Measurements from ENCODE around the gene IDH3A.

GRCh38 chr15:78168608-78169007 is 19.4 kb downstream of the IDH3A start:
- TF ChIP-seq TOX (CRISPR knock-in tag; IDR thresholded peaks at IDR 0.05; ENCODE audit: borderline replicate concordance) (no peak), ESRRG (CRISPR knock-in tag; IDR thresholded peaks at IDR 0.05) (no peak), GLIS3 (CRISPR knock-in tag; IDR thresholded peaks at IDR 0.05) (no peak), TSHZ2 (CRISPR knock-in tag; IDR thresholded peaks at IDR 0.05) (no peak), ZNF70 (CRISPR knock-in tag; IDR thresholded peaks at IDR 0.05) (no peak), ZC3H10 (CRISPR knock-in tag; IDR thresholded peaks at IDR 0.05) (no peak), OSR1 (CRISPR knock-in tag; IDR thresholded peaks at IDR 0.05) (no peak), ARNTL (CRISPR knock-in tag; IDR thresholded peaks at IDR 0.05; ENCODE audit: borderline replicate concordance, low read depth) (no peak), TCF4 (CRISPR knock-in tag; IDR thresholded peaks at IDR 0.05; ENCODE audit: borderline replicate concordance) (no peak), SNAI2 (CRISPR knock-in tag; IDR thresholded peaks at IDR 0.05) (no peak), ZFP3 (CRISPR knock-in tag; IDR thresholded peaks at IDR 0.05) (no peak)

Data from SK-N-SH treated with all-trans-retinoic acid at 6 μM for 48 hours (cell line).